NCI-H146 (cell line): ENCODE measurements around the gene DHX30.
"Not testable (repeated sequence)": the region's sequence is repeated elsewhere in the genome, so short reads cannot be mapped to it uniquely, and the experiment has no call there.

Experiments
- DNase-seq: peaks from one replicate; lab custom pipeline; 2025; lab: John Stamatoyannopoulos, UW

DHX30 gene

GRCh38 chr3:47884603-47885002 is 81.7 kb downstream of the DHX30 start:
- DNase-seq: no peak

GRCh38 chr3:47885168-47885567 is 82.2 kb downstream of the DHX30 start:
- no peak for DNase-seq

- not testable (repeated sequence) for DNase-seq
These were observed 85.1 kb downstream of the DHX30 start for GRCh38 chr3:47887991-47888390.

GRCh38 chr3:47888986-47889757 is 86.2 kb downstream of the DHX30 start:
- no peak for DNase-seq

GRCh38 chr3:47890126-47890827 is 87.3 kb downstream of the DHX30 start:
- no peak for DNase-seq

- no peak for DNase-seq
These were observed 88.1 kb downstream of the DHX30 start for GRCh38 chr3:47890828-47891612.

- DNase-seq: no peak
These were observed 88.7 kb downstream of the DHX30 start for GRCh38 chr3:47891613-47892005.

- DNase-seq: peak; percentile 21
These were observed 89.5 kb downstream of the DHX30 start for GRCh38 chr3:47892286-47893040.

- DNase-seq: no peak
These were observed 92.3 kb downstream of the DHX30 start for GRCh38 chr3:47895241-47895640.

GRCh38 chr3:47896736-47897135 is 93.8 kb downstream of the DHX30 start:
- DNase-seq: no peak

- DNase-seq: no peak
These were observed 95.0 kb downstream of the DHX30 start for GRCh38 chr3:47897954-47898353.

GRCh38 chr3:47899495-47900108 is 96.7 kb downstream of the DHX30 start:
- DNase-seq: peak; percentile 18
